AG10803 (cell line): Measurements from ENCODE around the gene DDC.

Source experiments
- DNase-seq: peaks from one replicate; pipeline ENCODE4 v3.0.0; 2010; ENCODE audit warnings: low read depth
- H3K4me3 ChIP-seq: 2 replicates; pipeline ENCODE4 v1.5.1; 2011; ENCODE audit warnings: mild to moderate bottlenecking, low read length, control low read depth
- TF ChIP-seq, protein P1 (sequence below): conservative IDR thresholded peaks from 2 replicates; pipeline ENCODE4 v1.5.1; 2011; ENCODE audit warnings: mild to moderate bottlenecking, low read length, control low read depth, inconsistent platforms

DDC gene

GRCh38 chr7:50479743-50480517, 85.3 kb downstream of the DDC start:
- H3K4me3 ChIP-seq, result no peak overlapping the region
- TF ChIP-seq, protein P1, sequence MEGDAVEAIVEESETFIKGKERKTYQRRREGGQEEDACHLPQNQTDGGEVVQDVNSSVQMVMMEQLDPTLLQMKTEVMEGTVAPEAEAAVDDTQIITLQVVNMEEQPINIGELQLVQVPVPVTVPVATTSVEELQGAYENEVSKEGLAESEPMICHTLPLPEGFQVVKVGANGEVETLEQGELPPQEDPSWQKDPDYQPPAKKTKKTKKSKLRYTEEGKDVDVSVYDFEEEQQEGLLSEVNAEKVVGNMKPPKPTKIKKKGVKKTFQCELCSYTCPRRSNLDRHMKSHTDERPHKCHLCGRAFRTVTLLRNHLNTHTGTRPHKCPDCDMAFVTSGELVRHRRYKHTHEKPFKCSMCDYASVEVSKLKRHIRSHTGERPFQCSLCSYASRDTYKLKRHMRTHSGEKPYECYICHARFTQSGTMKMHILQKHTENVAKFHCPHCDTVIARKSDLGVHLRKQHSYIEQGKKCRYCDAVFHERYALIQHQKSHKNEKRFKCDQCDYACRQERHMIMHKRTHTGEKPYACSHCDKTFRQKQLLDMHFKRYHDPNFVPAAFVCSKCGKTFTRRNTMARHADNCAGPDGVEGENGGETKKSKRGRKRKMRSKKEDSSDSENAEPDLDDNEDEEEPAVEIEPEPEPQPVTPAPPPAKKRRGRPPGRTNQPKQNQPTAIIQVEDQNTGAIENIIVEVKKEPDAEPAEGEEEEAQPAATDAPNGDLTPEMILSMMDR, result no peak
- no peak for DNase-seq

GRCh38 chr7:50477640-50478039, 87.6 kb downstream of the DDC start:
- no peak for DNase-seq
- TF ChIP-seq, protein P1, result no peak
- no peak overlapping the region for H3K4me3 ChIP-seq

- no peak overlapping the region for H3K4me3 ChIP-seq
- TF ChIP-seq, protein P1, result no peak
- DNase-seq, result no peak
Observed at GRCh38 chr7:50476953-50477625, 88.1 kb downstream of the DDC start.

- TF ChIP-seq, protein P1, result no peak
- no peak overlapping the region for H3K4me3 ChIP-seq
- no peak for DNase-seq
Observed at GRCh38 chr7:50475340-50475739, 89.9 kb downstream of the DDC start.

GRCh38 chr7:50474382-50475160, 90.6 kb downstream of the DDC start:
- DNase-seq, result no peak
- no peak overlapping the region for H3K4me3 ChIP-seq
- TF ChIP-seq, protein P1, result no peak

- TF ChIP-seq, protein P1, result no peak
- no peak overlapping the region for H3K4me3 ChIP-seq
- DNase-seq, result no peak
Observed at GRCh38 chr7:50473531-50473930, 91.7 kb downstream of the DDC start.
